Measurements from ENCODE around the gene NHLRC4.

DNA sequence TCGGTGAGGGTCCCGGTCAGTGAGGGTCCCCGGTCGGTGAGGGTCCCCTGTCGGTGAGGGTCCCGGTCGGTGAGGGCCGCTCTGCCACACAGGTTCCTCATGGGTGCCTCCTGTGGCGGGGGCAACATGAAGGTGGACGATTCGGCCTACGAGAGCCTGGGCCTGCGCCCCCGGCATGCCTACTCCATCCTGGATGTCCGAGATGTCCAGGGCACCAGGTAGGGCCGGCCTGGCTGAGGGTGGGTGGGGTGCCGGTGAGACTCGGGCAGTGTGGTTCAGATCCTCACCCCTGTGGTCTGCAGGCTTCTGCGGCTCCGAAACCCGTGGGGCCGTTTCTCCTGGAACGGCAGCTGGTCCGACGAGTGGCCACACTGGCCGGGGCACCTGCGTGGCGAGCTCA is 15.6 kb upstream of the NHLRC4 start:
- TF ChIP-seq, protein P1, sequence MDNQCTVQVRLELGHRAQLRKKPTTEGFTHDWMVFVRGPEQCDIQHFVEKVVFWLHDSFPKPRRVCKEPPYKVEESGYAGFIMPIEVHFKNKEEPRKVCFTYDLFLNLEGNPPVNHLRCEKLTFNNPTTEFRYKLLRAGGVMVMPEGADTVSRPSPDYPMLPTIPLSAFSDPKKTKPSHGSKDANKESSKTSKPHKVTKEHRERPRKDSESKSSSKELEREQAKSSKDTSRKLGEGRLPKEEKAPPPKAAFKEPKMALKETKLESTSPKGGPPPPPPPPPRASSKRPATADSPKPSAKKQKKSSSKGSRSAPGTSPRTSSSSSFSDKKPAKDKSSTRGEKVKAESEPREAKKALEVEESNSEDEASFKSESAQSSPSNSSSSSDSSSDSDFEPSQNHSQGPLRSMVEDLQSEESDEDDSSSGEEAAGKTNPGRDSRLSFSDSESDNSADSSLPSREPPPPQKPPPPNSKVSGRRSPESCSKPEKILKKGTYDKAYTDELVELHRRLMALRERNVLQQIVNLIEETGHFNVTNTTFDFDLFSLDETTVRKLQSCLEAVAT (IDR thresholded peaks at IDR 0.05): no peak
- no peak for TF ChIP-seq ETV5 (CRISPR knock-in tag; IDR thresholded peaks at IDR 0.05; ENCODE audit: low read depth)
- TF ChIP-seq, protein P2, sequence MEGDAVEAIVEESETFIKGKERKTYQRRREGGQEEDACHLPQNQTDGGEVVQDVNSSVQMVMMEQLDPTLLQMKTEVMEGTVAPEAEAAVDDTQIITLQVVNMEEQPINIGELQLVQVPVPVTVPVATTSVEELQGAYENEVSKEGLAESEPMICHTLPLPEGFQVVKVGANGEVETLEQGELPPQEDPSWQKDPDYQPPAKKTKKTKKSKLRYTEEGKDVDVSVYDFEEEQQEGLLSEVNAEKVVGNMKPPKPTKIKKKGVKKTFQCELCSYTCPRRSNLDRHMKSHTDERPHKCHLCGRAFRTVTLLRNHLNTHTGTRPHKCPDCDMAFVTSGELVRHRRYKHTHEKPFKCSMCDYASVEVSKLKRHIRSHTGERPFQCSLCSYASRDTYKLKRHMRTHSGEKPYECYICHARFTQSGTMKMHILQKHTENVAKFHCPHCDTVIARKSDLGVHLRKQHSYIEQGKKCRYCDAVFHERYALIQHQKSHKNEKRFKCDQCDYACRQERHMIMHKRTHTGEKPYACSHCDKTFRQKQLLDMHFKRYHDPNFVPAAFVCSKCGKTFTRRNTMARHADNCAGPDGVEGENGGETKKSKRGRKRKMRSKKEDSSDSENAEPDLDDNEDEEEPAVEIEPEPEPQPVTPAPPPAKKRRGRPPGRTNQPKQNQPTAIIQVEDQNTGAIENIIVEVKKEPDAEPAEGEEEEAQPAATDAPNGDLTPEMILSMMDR (IDR thresholded peaks at IDR 0.05 in 2 of 3, conservative IDR thresholded peaks at IDR 0.05 in 1 of 3; ENCODE audit: insufficient read depth in 2 of 3, low read depth in 1 of 3, low read length in 3 of 3): no peak
- TF ChIP-seq SMAD3 (CRISPR knock-in tag; conservative IDR thresholded peaks at IDR 0.05): no peak
- TF ChIP-seq, protein P3, sequence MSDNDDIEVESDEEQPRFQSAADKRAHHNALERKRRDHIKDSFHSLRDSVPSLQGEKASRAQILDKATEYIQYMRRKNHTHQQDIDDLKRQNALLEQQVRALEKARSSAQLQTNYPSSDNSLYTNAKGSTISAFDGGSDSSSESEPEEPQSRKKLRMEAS (CRISPR knock-in tag; IDR thresholded peaks at IDR 0.05): no peak
- TF ChIP-seq RBFOX2 (IDR thresholded peaks at IDR 0.05; ENCODE audit: low read depth, low read length): no peak
- no peak for TF ChIP-seq PHF21A (IDR thresholded peaks at IDR 0.05; ENCODE audit: borderline replicate concordance, low read depth)
- no peak for TF ChIP-seq MTA2 (IDR thresholded peaks at IDR 0.05; ENCODE audit: low read depth)
